GM19023 (cell line): ENCODE measurements around the gene FRMD1.

Experiments
- ATAC-seq: cut with Tn5 transposase; IDR thresholded peaks from one replicate; pipeline ENCODE4 v1.9.1; 2021; ENCODE audit warnings: mild to moderate bottlenecking, moderate library complexity; ENCODE audit not compliant: unreplicated experiment

Gene FRMD1

GRCh38 chr6:168078943-168079405 lies at the start of gene FRMD1:
TSS of gene FRMD1 (minus strand) at chr6:168079212. CDS start at chr6:168079094, 118 bp downstream.
- ATAC-seq: no peak

GRCh38 chr6:168128006-168128630 lies 49.1 kb upstream of the FRMD1 start:
- no peak for ATAC-seq

- no peak for ATAC-seq
Measured at GRCh38 chr6:168127384-168127868, 48.4 kb upstream of the FRMD1 start.

GRCh38 chr6:168126566-168127383 lies 47.8 kb upstream of the FRMD1 start:
- ATAC-seq: no peak

- ATAC-seq: no peak
Measured at GRCh38 chr6:168125429-168126001, 46.5 kb upstream of the FRMD1 start.

- no peak for ATAC-seq
Measured at GRCh38 chr6:168124921-168125320, 45.9 kb upstream of the FRMD1 start.

GRCh38 chr6:168124158-168124557 lies 45.1 kb upstream of the FRMD1 start:
- no peak for ATAC-seq

GRCh38 chr6:168123165-168123911 lies 44.3 kb upstream of the FRMD1 start:
- ATAC-seq: no peak

GRCh38 chr6:168122521-168122920 lies 43.5 kb upstream of the FRMD1 start:
- no peak for ATAC-seq

GRCh38 chr6:168122011-168122410 lies 43.0 kb upstream of the FRMD1 start:
- ATAC-seq: no peak

GRCh38 chr6:168121303-168121665 lies 42.3 kb upstream of the FRMD1 start:
- ATAC-seq: no peak

- ATAC-seq: no peak
Measured at GRCh38 chr6:168120390-168121302, 41.6 kb upstream of the FRMD1 start.

- ATAC-seq: no peak
Measured at GRCh38 chr6:168119539-168119938, 40.5 kb upstream of the FRMD1 start.

- no peak for ATAC-seq
Measured at GRCh38 chr6:168118935-168119334, 39.9 kb upstream of the FRMD1 start.

- no peak for ATAC-seq
Measured at GRCh38 chr6:168117942-168118341, 38.9 kb upstream of the FRMD1 start.

GRCh38 chr6:168116975-168117899 lies 38.2 kb upstream of the FRMD1 start:
- no peak for ATAC-seq

GRCh38 chr6:168116438-168116974 lies 37.5 kb upstream of the FRMD1 start:
- no peak for ATAC-seq

- no peak for ATAC-seq
Measured at GRCh38 chr6:168115748-168116437, 36.9 kb upstream of the FRMD1 start.
